H9 (cell line): ENCODE measurements around the gene ITPR2. TPM values are rescaled to one million over a fixed set of nuclear protein-coding genes. Genes with fewer than 3 reads are reported as not detected.
A peak's percentile ranks its signal among the peaks of the same experiment; 100 is the strongest.

Experiments
- DNase-seq: peaks from one replicate; pipeline ENCODE4 v3.0.0-alpha.2; 2017
- H2AFZ ChIP-seq: one replicate; pipeline ENCODE4 v1.6.1; 2013; ENCODE audit warnings: mild to moderate bottlenecking, low read length, control low read depth, moderate library complexity
- H2AK5ac ChIP-seq: 2 replicates; pipeline ENCODE4 v1.6.1; 2013; ENCODE audit warnings: low read length, control low read depth, mixed read lengths; ENCODE audit not compliant: insufficient read length
- H2BK120ac ChIP-seq: one replicate; pipeline ENCODE4 v1.6.1; 2013; ENCODE audit warnings: low read depth, mild to moderate bottlenecking, low read length, control low read depth, inconsistent platforms; ENCODE audit not compliant: poor library complexity, severe bottlenecking
- H2BK12ac ChIP-seq: 2 replicates; pipeline ENCODE4 v1.6.1; 2013; ENCODE audit warnings: low read length, control low read depth, mixed read lengths, low read depth; ENCODE audit not compliant: insufficient read length
- H2BK15ac ChIP-seq: 2 replicates; pipeline ENCODE4 v1.6.1; 2013; ENCODE audit warnings: low read depth, low read length, control low read depth
- H2BK20ac ChIP-seq: one replicate; pipeline ENCODE4 v1.6.1; 2013; ENCODE audit warnings: low read depth, mild to moderate bottlenecking, low read length, control low read depth, inconsistent platforms; ENCODE audit not compliant: poor library complexity, severe bottlenecking
- H2BK5ac ChIP-seq: 2 replicates; pipeline ENCODE4 v1.6.1; 2013; ENCODE audit warnings: low read length, control low read depth, mixed read lengths; ENCODE audit not compliant: insufficient read length
- H3K14ac ChIP-seq: 2 replicates; pipeline ENCODE4 v1.6.1; 2013; ENCODE audit warnings: low read length, control low read depth; ENCODE audit not compliant: insufficient read depth
- H3K18ac ChIP-seq: 2 replicates; pipeline ENCODE4 v1.6.1; 2013; ENCODE audit warnings: low read depth, mild to moderate bottlenecking, mixed read lengths, low read length, control low read depth; ENCODE audit not compliant: insufficient read length
- H3K23ac ChIP-seq: 2 replicates; pipeline ENCODE4 v1.6.1; 2013; ENCODE audit warnings: low read length, control low read depth, mixed read lengths, low read depth; ENCODE audit not compliant: insufficient read length
- H3K23me2 ChIP-seq: 2 replicates; pipeline ENCODE4 v1.6.1; 2013; ENCODE audit warnings: low read depth, mild to moderate bottlenecking, mixed read lengths, low read length, control low read depth; ENCODE audit not compliant: insufficient read length, poor library complexity, severe bottlenecking
- H3K27ac ChIP-seq: 2 replicates; pipeline ENCODE4 v1.5.1; 2013; ENCODE audit warnings: low read length, control low read depth, mixed read lengths, low read depth; ENCODE audit not compliant: insufficient read length
- H3K27me3 ChIP-seq: 2 replicates; pipeline ENCODE4 v1.6.1; 2013; ENCODE audit warnings: low read length, control low read depth, inconsistent platforms; ENCODE audit not compliant: insufficient read depth
- H3K4ac ChIP-seq: 2 replicates; pipeline ENCODE4 v1.6.1; 2013; ENCODE audit warnings: low read depth, mild to moderate bottlenecking, control low read depth, inconsistent platforms, low read length, moderate library complexity
- H3K4me1 ChIP-seq: 2 replicates; pipeline ENCODE4 v1.6.1; 2013; ENCODE audit warnings: low read length, control low read depth, inconsistent platforms; ENCODE audit not compliant: insufficient read depth
- H3K4me2 ChIP-seq: 2 replicates; pipeline ENCODE4 v1.6.1; 2013; ENCODE audit warnings: low read length, control low read depth, mixed read lengths; ENCODE audit not compliant: insufficient read length, insufficient read depth
- H3K56ac ChIP-seq: 2 replicates; pipeline ENCODE4 v1.6.1; 2013; ENCODE audit warnings: low read depth, mild to moderate bottlenecking, mixed read lengths, low read length, control low read depth; ENCODE audit not compliant: insufficient read length
- H3K79me1 ChIP-seq: 2 replicates; pipeline ENCODE4 v1.6.1; 2013; ENCODE audit warnings: low read depth, mild to moderate bottlenecking, moderate library complexity, low read length, control low read depth, inconsistent platforms; ENCODE audit not compliant: insufficient read depth, poor library complexity, severe bottlenecking
- H3K79me2 ChIP-seq: 2 replicates; pipeline ENCODE4 v1.6.1; 2013; ENCODE audit warnings: low read length, control low read depth, inconsistent platforms; ENCODE audit not compliant: insufficient read depth
- H3K9ac ChIP-seq: 2 replicates; pipeline ENCODE4 v1.6.1; 2013; ENCODE audit warnings: low read length, control low read depth, mixed read lengths; ENCODE audit not compliant: insufficient read length; ENCODE audit errors: extremely low read depth
- H3K9me3 ChIP-seq: one replicate; pipeline ENCODE4 v1.6.1; 2013; ENCODE audit warnings: low read depth, low read length, inconsistent platforms; ENCODE audit not compliant: control insufficient read depth
- H3T11ph ChIP-seq: one replicate; pipeline ENCODE4 v1.6.1; 2013; ENCODE audit warnings: mild to moderate bottlenecking, low read length, control low read depth, inconsistent platforms
- H4K20me1 ChIP-seq: one replicate; pipeline ENCODE4 v1.6.1; 2013; ENCODE audit not compliant: control insufficient read depth, insufficient read length, insufficient read depth
- H4K5ac ChIP-seq: 2 replicates; pipeline ENCODE4 v1.6.1; 2013; ENCODE audit warnings: low read depth, mild to moderate bottlenecking, mixed read lengths, low read length, control low read depth; ENCODE audit not compliant: insufficient read length
- H4K8ac ChIP-seq: replicated peaks from 2 replicates; pipeline ENCODE4 v1.6.1; 2013; ENCODE audit warnings: low read length, control low read depth, mixed read lengths, low read depth; ENCODE audit not compliant: insufficient read length
- H4K91ac ChIP-seq: 2 replicates; pipeline ENCODE4 v1.6.1; 2013; ENCODE audit warnings: low read depth, mild to moderate bottlenecking, moderate library complexity, mixed read lengths, low read length, control low read depth; ENCODE audit not compliant: insufficient read length
- H3K27ac Mint-ChIP-seq, 3 experiments: 2 replicates in 2 of 3; 3 replicates in 1 of 3; pipeline ENCODE4 v1.8.0; 2020 to 2021; ENCODE audit warnings: mixed read lengths in 3 of 3, mild to moderate bottlenecking in 1 of 3, moderate library complexity in 1 of 3
- H3K27me3 Mint-ChIP-seq: 2 replicates; pipeline ENCODE4 v1.8.0; 2021; ENCODE audit warnings: low read depth, mild to moderate bottlenecking, moderate library complexity, mixed read lengths
- H3K36me3 Mint-ChIP-seq, 3 experiments: 2 replicates in 2 of 3; 3 replicates in 1 of 3; pipeline ENCODE4 v1.8.0; 2020 to 2021; ENCODE audit warnings: low read depth in 3 of 3, mixed read lengths in 3 of 3; ENCODE audit not compliant: insufficient read depth in 1 of 3
- H3K4me1 Mint-ChIP-seq, 2 experiments: 2 replicates each; pipeline ENCODE4 v1.8.0; 2020; ENCODE audit warnings: mixed read lengths in 2 of 2
- H3K4me3 Mint-ChIP-seq, 2 experiments: 2 replicates in 1 of 2; 3 replicates in 1 of 2; pipeline ENCODE4 v1.8.0; 2020 to 2021; ENCODE audit warnings: mild to moderate bottlenecking in 2 of 2, mixed read lengths in 2 of 2, moderate library complexity in 1 of 2
- H3K9me3 Mint-ChIP-seq, 2 experiments: 2 replicates in 1 of 2; 3 replicates in 1 of 2; pipeline ENCODE4 v1.8.0; 2020; ENCODE audit warnings: mild to moderate bottlenecking in 2 of 2, mixed read lengths in 2 of 2, moderate library complexity in 1 of 2
- CTCF ChIP-seq: fragments of 200-600 bp; sonication (generic); conservative IDR thresholded peaks from 3 replicates; pipeline ENCODE4 v1.8.0; 2021; ENCODE audit warnings: antibody characterized with exemption, mild to moderate bottlenecking
- WGBS: extraction: QIAGEN DNeasy Blood & Tissue Kit; methylation state at CpG from one replicate; pipeline ENCODE4 v1.1.7; 2013; ENCODE audit warnings: missing lambda C conversion rate, low lambda C conversion rate, mixed read lengths; ENCODE audit not compliant: insufficient read length; ENCODE audit errors: extremely low coverage; 5-methylcytosine and 5-hydroxymethylcytosine counted together
- total RNA-seq: library from RNA; stranded (reverse); gene quantifications from 2 replicates; pipeline ENCODE4 v1.2.1, GENCODE V29; 2021

The ITPR2 gene
- total RNA-seq, 1 experiment from 2014 or later, result 14.8 TPM

- no peaks in the 10 kb centered on the region for H3K9me3 Mint-ChIP-seq
- Histone ChIP-seq H3K56ac (no peak overlapping the region), H3K27me3 (no peaks in the 10 kb centered on the region), H4K5ac (no peak overlapping the region), H4K8ac (no peak overlapping the region), H2BK15ac (no peak overlapping the region), H2BK12ac (no peak overlapping the region), H3K4me1 (no peaks in the 10 kb centered on the region), H3K4ac (no peak overlapping the region), H3K27ac (no peak overlapping the region), H3K18ac (no peak overlapping the region), H3K79me1 (peaks cover 3% of the 10 kb centered on the region), H3K23me2 (no peaks in the 10 kb centered on the region), H4K91ac (no peak overlapping the region), H3T11ph (no peak overlapping the region), H3K23ac (no peak overlapping the region), H2BK5ac (peak overlapping the region; percentile 54), H4K20me1 (no peaks in the 10 kb centered on the region), H2BK20ac (no peak overlapping the region), H3K9me3 (no peaks in the 10 kb centered on the region), H3K9ac (no peak overlapping the region), H2AK5ac (no peak overlapping the region), H2AFZ (no peak overlapping the region), H3K4me2 (no peak overlapping the region), H3K14ac (no peak overlapping the region), H3K79me2 (peaks cover 15% of the 10 kb centered on the region; the same call in 1 of the 2 replicates), H2BK120ac (no peak overlapping the region)
- H3K27ac Mint-ChIP-seq, result peak overlapping the region in 1 of 3 experiments; percentile 0; a peak in 2 of 7 replicates
- peaks cover 0 to 4% (median 0%) of the 10 kb centered on the region in 3 experiments; a peak in 1 of 7 replicates for H3K36me3 Mint-ChIP-seq
- H3K4me1 Mint-ChIP-seq, result peaks cover 4 to 6% of the 10 kb centered on the region in 2 experiments; a peak in 3 of 4 replicates
- no CpG with 5 or more reads among the region's 5 CpGs for WGBS
- TF ChIP-seq CTCF, result no peak
- no peak overlapping the region for H3K4me3 Mint-ChIP-seq
- no peak for DNase-seq
- H3K27me3 Mint-ChIP-seq, result no peaks in the 10 kb centered on the region
Measured at GRCh38 chr12:26805401-26805971, 27.5 kb downstream of the ITPR2 start.
